Activated CD4-positive, alpha-beta memory T cell treated with anti-CD3 and anti-CD28 coated beads for 36 hours (primary cell): ENCODE results near the gene GMPR2. TPM values are rescaled to one million over a fixed set of nuclear protein-coding genes. Genes with fewer than 3 reads are reported as not detected.

Source experiments
- CTCF ChIA-PET: fragments of 350-600 bp; sonication (Branson Sonifier 250); formaldehyde crosslinking; loops from one replicate; lab custom pipeline; 2021; ENCODE audit warnings: antibody characterized with exemption, inconsistent platforms; lab: Charles Lee
- POLR2A ChIA-PET: fragments of 350-600 bp; sonication (Branson Sonifier 250); formaldehyde crosslinking; loops from one replicate; lab custom pipeline; 2021; ENCODE audit warnings: antibody characterized with exemption; lab: Charles Lee
- DNase-seq: peaks from one replicate; pipeline ENCODE4 v3.0.0-alpha.2; 2020
- H3K27ac Mint-ChIP-seq: one replicate; pipeline ENCODE4 v1.8.0; 2021; ENCODE audit warnings: mixed read lengths
- H3K27me3 Mint-ChIP-seq: one replicate; pipeline ENCODE4 v1.8.0; 2021; ENCODE audit warnings: mixed read lengths
- H3K36me3 Mint-ChIP-seq: one replicate; pipeline ENCODE4 v1.8.0; 2021; ENCODE audit warnings: mixed read lengths
- H3K4me1 Mint-ChIP-seq: one replicate; pipeline ENCODE4 v1.8.0; 2021; ENCODE audit warnings: low read depth, mixed read lengths
- H3K4me3 Mint-ChIP-seq: one replicate; pipeline ENCODE4 v1.8.0; 2021; ENCODE audit warnings: mild to moderate bottlenecking, mixed read lengths
- H3K9me3 Mint-ChIP-seq: one replicate; pipeline ENCODE4 v1.8.0; 2021; ENCODE audit warnings: mixed read lengths
- intact Hi-C: fragments of 100-400 bp; cut with micrococcal nuclease; formaldehyde crosslinking; loops from one replicate; pipeline ENCODE4 v1.15.1; 2023
- total RNA-seq, 2 experiments: library from RNA; stranded (reverse); gene quantifications; one replicate each; pipeline ENCODE4 v1.2.3, GENCODE V29; 2021

GMPR2 gene
- total RNA-seq, 2 experiments from 2014 or later: 56.9 to 64.6 TPM

DNA sequence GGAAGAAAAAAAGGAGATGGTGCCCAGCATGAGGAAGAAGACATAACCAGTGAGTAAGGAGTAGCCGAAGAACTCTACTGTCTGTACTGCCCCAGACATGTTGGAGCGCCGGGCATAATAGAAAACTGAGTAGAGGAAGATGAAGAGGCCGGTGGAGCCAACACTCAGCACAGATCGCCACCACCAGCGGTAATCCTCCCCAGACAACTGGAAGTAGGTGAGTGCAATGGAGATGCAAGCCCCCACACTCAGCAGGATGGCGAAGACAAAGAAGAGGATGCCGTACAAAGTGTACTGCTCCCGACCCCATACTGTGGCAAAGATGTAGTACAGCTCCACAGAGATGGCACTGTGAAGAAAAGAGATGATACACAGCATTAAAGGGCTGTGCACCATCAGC, 43.3 kb upstream of the GMPR2 start:
- POLR2A ChIA-PET: interaction anchor here (1.0 to 2.3 kb wide), 12 partner anchors 9 to 119 kb away, joined by 3 to 13 read pairs (median 4); partner anchors contain the start of genes EMC9, IRF9, MDP1 and PSME1
- CTCF ChIA-PET: interaction anchor here (0.7 to 3.2 kb wide), 6 partner anchors 10 to 119 kb away, joined by 3 to 18 read pairs (median 3); partner anchors contain the start of genes CIDEB and IRF9

GRCh38 chr14:24190416-24190815, 42.3 kb upstream of the GMPR2 start:
- H3K9me3 Mint-ChIP-seq: no peaks in the 10 kb centered on the region
- H3K4me3 Mint-ChIP-seq: no peak overlapping the region
- ChIA-PET POLR2A (no interaction called here), CTCF (no interaction called here)
- intact Hi-C loops: no loop called here
- H3K36me3 Mint-ChIP-seq: peaks cover 32% of the 10 kb centered on the region
- H3K27ac Mint-ChIP-seq: no peak overlapping the region
- peaks cover 53% of the 10 kb centered on the region for H3K4me1 Mint-ChIP-seq
- H3K27me3 Mint-ChIP-seq: no peaks in the 10 kb centered on the region
- no peak for DNase-seq

More for the DNA sequence above, 43.3 kb upstream of the GMPR2 start:
- Mint-ChIP-seq H3K36me3 (peaks cover 36% of the 10 kb centered on the region), H3K9me3 (no peaks in the 10 kb centered on the region), H3K27me3 (no peaks in the 10 kb centered on the region), H3K4me3 (no peak overlapping the region), H3K27ac (peak overlapping the region; percentile 35), H3K4me1 (peaks cover 47% of the 10 kb centered on the region)
- intact Hi-C loops: loop anchor here (2.0 kb wide), 4 partner anchors 43 to 75 kb away; partner anchors contain the start of genes DCAF11, GMPR2, NEDD8 and NRL
- no peak for DNase-seq

DNA sequence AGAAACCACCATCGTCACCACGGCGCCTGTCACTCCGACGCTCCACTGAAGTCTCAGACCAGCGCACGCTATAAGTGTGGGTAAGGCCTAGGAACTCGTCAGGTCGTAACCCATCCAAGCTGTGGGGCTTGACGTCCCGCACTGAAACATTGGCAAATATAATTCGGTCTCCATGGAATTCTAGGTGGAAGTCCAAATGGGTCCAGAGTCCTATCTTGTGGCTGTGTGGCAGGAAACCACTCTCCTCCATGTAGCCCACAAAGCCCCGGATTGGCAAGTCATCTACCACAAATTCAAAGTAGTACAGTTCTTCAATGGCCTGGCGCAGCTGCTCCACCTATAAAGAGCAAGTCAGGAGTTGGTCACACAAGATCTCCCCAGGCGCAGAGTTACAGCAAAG, 39.8 kb upstream of the GMPR2 start:
- intact Hi-C loops: no loop called here
- peaks cover 51% of the 10 kb centered on the region for H3K4me1 Mint-ChIP-seq
- H3K27me3 Mint-ChIP-seq: no peaks in the 10 kb centered on the region
- H3K27ac Mint-ChIP-seq: peak overlapping the region; percentile 39
- CTCF ChIA-PET: interaction anchor here (1.2 kb wide), 1 partner anchor 47 kb away, joined by 3 read pairs; the partner anchor contains the start of gene PSME2
- peaks cover 30% of the 10 kb centered on the region for H3K36me3 Mint-ChIP-seq
- POLR2A ChIA-PET: interaction anchor here (4.2 kb wide), 1 partner anchor 31 kb away, joined by 26 read pairs; the partner anchor contains the start of gene IRF9
- no peak for DNase-seq
- H3K4me3 Mint-ChIP-seq: no peak overlapping the region
- H3K9me3 Mint-ChIP-seq: no peaks in the 10 kb centered on the region

- no peaks in the 10 kb centered on the region for H3K9me3 Mint-ChIP-seq
Measured at GRCh38 chr14:24194186-24194872, 38.4 kb upstream of the GMPR2 start.

DNA sequence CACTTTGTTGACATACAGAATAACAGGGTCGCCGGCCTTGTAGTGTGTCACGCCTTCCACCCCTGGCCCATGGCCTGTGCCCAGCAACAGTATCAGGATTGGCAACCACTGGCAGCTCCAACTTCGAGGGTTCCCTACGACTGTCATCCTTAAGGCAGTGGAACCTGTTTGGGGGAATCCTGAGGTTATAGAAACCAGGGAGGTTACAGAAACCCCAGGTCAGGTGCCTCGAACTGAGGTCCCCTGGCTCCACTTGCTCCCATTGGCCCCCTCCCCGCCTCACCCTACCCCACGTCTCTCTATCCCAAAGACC, 37.9 kb upstream of the GMPR2 start:
- peak overlapping the region; percentile 96 for H3K4me3 Mint-ChIP-seq
- intact Hi-C loops: loop anchor here (1.0 to 2.0 kb wide), 3 partner anchors 18 to 104 kb away; partner anchors contain the start of genes CHMP4A, DHRS1, EMC9 and NOP9
- H3K9me3 Mint-ChIP-seq: no peaks in the 10 kb centered on the region
- CTCF ChIA-PET: interaction anchor here (0.9 to 2.8 kb wide), 8 partner anchors 17 to 237 kb away, joined by 3 to 10 read pairs (median 6); partner anchors contain the start of genes IRF9, MDP1, NRL and PSME2
- H3K36me3 Mint-ChIP-seq: peaks cover 36% of the 10 kb centered on the region
- H3K27ac Mint-ChIP-seq: peak overlapping the region; percentile 95
- POLR2A ChIA-PET: interaction anchor here (0.6 to 4.2 kb wide), 15 partner anchors 11 to 137 kb away, joined by 3 to 26 read pairs (median 7); partner anchors contain the start of genes CHMP4A, DHRS1, IRF9 and MDP1
- no peak for DNase-seq
- no peaks in the 10 kb centered on the region for H3K27me3 Mint-ChIP-seq
- H3K4me1 Mint-ChIP-seq: peaks cover 57% of the 10 kb centered on the region

More at GRCh38 chr14:24194186-24194872, 38.4 kb upstream of the GMPR2 start:
- H3K27ac Mint-ChIP-seq: peak overlapping the region; percentile 95
- peak overlapping the region; percentile 96 for H3K4me3 Mint-ChIP-seq
- DNase-seq: no peak
- H3K4me1 Mint-ChIP-seq: peaks cover 56% of the 10 kb centered on the region
- H3K27me3 Mint-ChIP-seq: no peaks in the 10 kb centered on the region
- intact Hi-C loops: loop anchor here (2.0 kb wide), 1 partner anchor 104 kb away; the partner anchor contains the start of genes DHRS1 and NOP9
- POLR2A ChIA-PET: interaction anchor here (1.1 to 4.2 kb wide), 8 partner anchors 12 to 105 kb away, joined by 3 to 26 read pairs (median 12); partner anchors contain the start of genes DHRS1, IRF9, MDP1 and NOP9
- CTCF ChIA-PET: interaction anchor here (0.7 to 2.8 kb wide), 7 partner anchors 33 to 237 kb away, joined by 3 to 10 read pairs (median 5); partner anchors contain the start of genes IRF9, NRL, PSME2 and RNF31
- H3K36me3 Mint-ChIP-seq: peaks cover 36% of the 10 kb centered on the region

DNA sequence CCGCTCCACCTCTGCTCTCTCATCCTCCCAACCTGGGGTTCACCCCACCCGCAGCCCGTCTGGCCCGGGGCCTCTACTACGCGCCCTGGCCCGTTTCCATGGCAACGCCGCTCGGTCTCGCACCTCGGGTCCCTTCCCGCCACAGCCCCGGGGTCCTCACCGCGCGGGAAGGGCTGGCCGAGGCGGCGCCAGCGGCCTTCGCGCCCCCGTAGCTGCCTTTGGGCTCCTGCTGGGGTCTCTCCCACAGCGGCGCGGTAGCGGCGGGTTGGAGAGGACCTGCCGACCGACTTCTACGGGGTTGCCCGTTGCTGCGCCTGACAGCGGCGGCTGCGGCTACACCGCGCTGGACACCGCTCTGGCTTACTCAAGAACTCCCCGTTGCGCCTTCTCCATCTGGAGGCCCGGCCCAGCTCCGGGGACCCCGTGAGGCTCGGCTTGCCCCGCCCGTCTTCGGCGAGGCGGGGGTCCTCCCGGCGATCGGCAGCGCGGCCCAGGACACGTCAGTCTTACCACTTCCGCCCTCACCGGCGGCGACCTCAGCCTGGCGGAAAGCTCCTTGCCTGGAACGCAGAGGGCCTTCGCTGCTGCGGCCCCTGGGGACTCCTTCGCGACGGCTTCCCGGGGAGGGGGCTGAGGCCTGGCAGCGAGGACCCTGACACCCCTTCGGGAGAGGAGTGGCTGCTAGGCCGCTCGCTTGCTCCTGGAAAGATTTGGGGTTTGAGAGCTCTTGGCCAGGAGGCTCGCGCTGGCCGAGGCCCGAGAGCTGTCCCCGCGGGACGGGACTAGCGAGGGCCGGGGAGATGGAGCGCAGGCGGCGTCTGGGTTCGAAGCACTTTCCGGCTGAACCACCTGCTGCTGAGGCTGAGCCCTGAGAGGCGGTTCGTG, 37.3 kb upstream of the GMPR2 start, which contains the start of gene TM9SF1:
TSS of gene TM9SF1 (minus strand) at position 256 of the 885 bp plus-strand sequence. CDS start 422 bp downstream, outside the sequence.
- peak; percentile 91 for DNase-seq
- ChIA-PET CTCF (interaction anchor here (0.9 to 2.8 kb wide), 16 partner anchors 16 to 236 kb away, joined by 3 to 10 read pairs (median 6); partner anchors contain the start of genes CHMP4A, CIDEB, IRF9 and LTB4R), POLR2A (interaction anchor here (0.6 to 4.2 kb wide), 21 partner anchors 11 to 236 kb away, joined by 3 to 26 read pairs (median 4); partner anchors contain the start of genes CHMP4A, DCAF11, DHRS1 and EMC9)
- peak within 1 kb of the TSS; percentile 95 for H3K27ac Mint-ChIP-seq
- no peaks in the 10 kb centered on the region for H3K27me3 Mint-ChIP-seq
- H3K9me3 Mint-ChIP-seq: no peaks in the 10 kb centered on the region
- H3K4me1 Mint-ChIP-seq: peaks cover 55% of the 10 kb centered on the region
- peaks cover 37% of the 10 kb centered on the region for H3K36me3 Mint-ChIP-seq
- H3K4me3 Mint-ChIP-seq: peak within 1 kb of the TSS; percentile 96
- intact Hi-C loops: loop anchor here (1.0 to 2.0 kb wide), 3 partner anchors 18 to 103 kb away; partner anchors contain the start of genes CHMP4A, DHRS1, EMC9 and NOP9

GRCh38 chr14:24196071-24197055, 36.4 kb upstream of the GMPR2 start:
- ChIA-PET POLR2A (interaction anchor here (0.6 to 4.2 kb wide), 19 partner anchors 10 to 235 kb away, joined by 3 to 26 read pairs (median 5); partner anchors contain the start of genes CHMP4A, DCAF11, DHRS1 and EMC9), CTCF (interaction anchor here (0.9 to 2.8 kb wide), 14 partner anchors 18 to 235 kb away, joined by 3 to 10 read pairs (median 6); partner anchors contain the start of genes CHMP4A, CIDEB, IRF9 and LTB4R)
- Mint-ChIP-seq H3K36me3 (peaks cover 39% of the 10 kb centered on the region), H3K27me3 (no peaks in the 10 kb centered on the region), H3K4me3 (peak overlapping the region; percentile 96), H3K27ac (peak overlapping the region; percentile 95), H3K9me3 (no peaks in the 10 kb centered on the region), H3K4me1 (peaks cover 56% of the 10 kb centered on the region)
- intact Hi-C loops: no loop called here
- no peak for DNase-seq

DNA sequence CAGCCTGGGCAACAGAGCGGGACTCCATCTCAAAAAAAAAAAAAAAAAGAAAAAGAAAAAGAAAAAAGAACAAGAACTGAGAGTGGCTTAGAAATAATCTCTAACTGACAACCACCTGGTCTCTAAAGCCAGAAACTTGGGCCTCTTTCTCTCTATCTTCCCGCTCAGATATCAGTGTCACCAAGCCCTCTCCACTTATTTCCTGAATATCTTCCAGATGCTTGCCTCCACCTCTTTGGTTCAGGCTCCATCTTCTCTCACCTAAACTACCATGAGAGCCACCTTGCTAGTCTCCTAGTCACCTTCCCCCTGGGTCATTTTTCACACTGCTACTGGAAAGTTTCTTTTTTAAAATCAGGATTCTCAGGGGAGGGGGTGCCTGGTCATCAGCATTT, 35.7 kb upstream of the GMPR2 start:
- peaks cover 3% of the 10 kb centered on the region for H3K9me3 Mint-ChIP-seq
- intact Hi-C loops: no loop called here
- POLR2A ChIA-PET: interaction anchor here (2.6 to 2.8 kb wide), 2 partner anchors 19 to 50 kb away, joined by 18 to 20 read pairs; partner anchors contain the start of genes MDP1, PSME2 and RNF31
- no peaks in the 10 kb centered on the region for H3K27me3 Mint-ChIP-seq
- peak overlapping the region; percentile 73 for H3K27ac Mint-ChIP-seq
- DNase-seq: no peak
- peak overlapping the region; percentile 96 for H3K4me3 Mint-ChIP-seq
- peaks cover 55% of the 10 kb centered on the region for H3K4me1 Mint-ChIP-seq
- peaks cover 40% of the 10 kb centered on the region for H3K36me3 Mint-ChIP-seq
- CTCF ChIA-PET: interaction anchor here (1.8 to 2.8 kb wide), 3 partner anchors 36 to 111 kb away, joined by 6 to 10 read pairs (median 7); partner anchors contain the start of genes CIDEB, IRF9 and TINF2

- peaks cover 12% of the 10 kb centered on the region for H3K9me3 Mint-ChIP-seq
- H3K36me3 Mint-ChIP-seq: peaks cover 43% of the 10 kb centered on the region
- H3K4me1 Mint-ChIP-seq: peaks cover 43% of the 10 kb centered on the region
- CTCF ChIA-PET: no interaction called here
- no peak for DNase-seq
- intact Hi-C loops: no loop called here
- no peak overlapping the region for H3K4me3 Mint-ChIP-seq
- POLR2A ChIA-PET: interaction anchor here (0.8 to 1.5 kb wide), 2 partner anchors 10 to 13 kb away, joined by 3 to 7 read pairs; partner anchors contain the start of gene IPO4
- H3K27ac Mint-ChIP-seq: peak overlapping the region; percentile 31
- H3K27me3 Mint-ChIP-seq: no peaks in the 10 kb centered on the region
Measured at GRCh38 chr14:24198814-24199524, 33.8 kb upstream of the GMPR2 start.
